A549 (cell line): ENCODE results near the gene MIB2. TPM values are rescaled to one million over a fixed set of nuclear protein-coding genes. Genes with fewer than 3 reads are reported as not detected.
A peak's percentile ranks its signal among the peaks of the same experiment; 100 is the strongest.

Experiments used
- ATAC-seq, 2 experiments: fragments of 200-7000 bp in 1 of 2; fragments of >200 bp in 1 of 2; cut with Nextera tagmentation in 1 of 2; cut with Tn5 transposase in 1 of 2; 3 replicates each; pipeline versions ENCODE4 v1.8.0 to v1.9.1; 2018 to 2020; ENCODE audit warnings: mild to moderate bottlenecking in 1 of 2, moderate library complexity in 1 of 2
- CTCF ChIA-PET: fragments of 300-600 bp; sonication (Branson Sonifier 250); formaldehyde crosslinking; extraction: SDS; loops from one replicate; lab custom pipeline; 2021; ENCODE audit warnings: antibody characterized with exemption, inconsistent platforms; lab: Yijun Ruan, JAX
- POLR2A ChIA-PET: fragments of 350-600 bp; formaldehyde crosslinking; extraction: SDS; loops from one replicate; lab custom pipeline; 2021; ENCODE audit warnings: antibody characterized with exemption, inconsistent platforms; lab: Yijun Ruan, JAX
- DNase-seq, 2 experiments: peaks; one replicate each; pipeline versions ENCODE4 v3.0.0 to v3.0.0-alpha.2; 2011 to 2016; ENCODE audit warnings: low read depth in 1 of 2, low spot score in 1 of 2
- FAIRE-seq: peaks from 2 replicates; lab custom pipeline; 2011; peaks lifted over from hg19 to GRCh38; lab: Jason Lieb, UNC
- H3K27ac ChIP-seq, 2 experiments: fragments of >200 bp; sonication (Bioruptor Twin); formaldehyde crosslinking; 3 replicates each; pipeline ENCODE4 v1.5.1; 2016 to 2017
- H3K4me1 ChIP-seq: fragments of >200 bp; sonication (Bioruptor Twin); formaldehyde crosslinking; 3 replicates; pipeline ENCODE4 v1.6.1; 2016
- H3K4me2 ChIP-seq: fragments of >200 bp; sonication (Bioruptor Twin); formaldehyde crosslinking; 3 replicates; pipeline ENCODE4 v1.6.1; 2016
- H3K4me3 ChIP-seq: fragments of >200 bp; sonication (Bioruptor Twin); formaldehyde crosslinking; 3 replicates; pipeline ENCODE4 v1.5.1; 2016
- H3K9me3 ChIP-seq: fragments of >200 bp; sonication (Bioruptor Twin); formaldehyde crosslinking; 3 replicates; pipeline ENCODE4 v1.6.1; 2016
- ATOH8 ChIP-seq: fragments of 250-450 bp; sonication (Bioruptor Pico); IDR thresholded peaks from 2 replicates; pipeline ENCODE4 v1.5.0; 2020; ENCODE audit warnings: low read depth, mild to moderate bottlenecking, moderate library complexity
- CBX2 ChIP-seq: fragments of 200-600 bp; sonication (generic); IDR thresholded peaks from 2 replicates; pipeline ENCODE4 v1.6.1; 2016; ENCODE audit warnings: low read depth, mild to moderate bottlenecking, borderline replicate concordance
- CBX8 ChIP-seq: fragments of 200-600 bp; sonication (generic); IDR thresholded peaks from 2 replicates; pipeline ENCODE4 v1.6.1; 2016
- CEBPB ChIP-seq, 2 experiments: fragments of >200 bp in 1 of 2; sonication (Bioruptor Twin) in 1 of 2; formaldehyde crosslinking in 1 of 2; IDR thresholded peaks; 2 replicates each; pipeline ENCODE4 v1.6.1; 2012 to 2016
- CTCF ChIP-seq: fragments of >200 bp; sonication (Bioruptor Twin); formaldehyde crosslinking; IDR thresholded peaks from 3 replicates; pipeline ENCODE4 v1.5.1; 2016
- EHMT2 ChIP-seq: fragments of 200-600 bp; sonication (generic); IDR thresholded peaks from 2 replicates; pipeline ENCODE4 v1.6.1; 2016; ENCODE audit warnings: antibody characterized with exemption, low read depth, mild to moderate bottlenecking, moderate library complexity
- ELK1 ChIP-seq: fragments of 150-350 bp; IDR thresholded peaks from 2 replicates; pipeline ENCODE4 v1.6.1; 2014; ENCODE audit warnings: low read depth, mild to moderate bottlenecking, low read length
- EP300 ChIP-seq, 2 experiments: fragments of >200 bp; sonication (Bioruptor Twin); formaldehyde crosslinking; IDR thresholded peaks; 2 replicates in 1 of 2; 3 replicates in 1 of 2; pipeline ENCODE4 v1.6.1; 2016 to 2017
- ESRRA ChIP-seq: fragments of 150-350 bp; IDR thresholded peaks from 2 replicates; pipeline ENCODE4 v1.6.1; 2014; ENCODE audit warnings: mild to moderate bottlenecking, low read length, borderline replicate concordance
- GATA3 ChIP-seq: IDR thresholded peaks from 2 replicates; pipeline ENCODE4 v1.6.1; 2012; ENCODE audit warnings: borderline replicate concordance
- HEYL ChIP-seq: fragments of 250-450 bp; sonication (Bioruptor Pico); IDR thresholded peaks from 2 replicates; pipeline ENCODE4 v1.8.0; 2021; ENCODE audit warnings: mild to moderate bottlenecking, moderate library complexity
- KDM5A ChIP-seq: fragments of 200-600 bp; sonication (generic); IDR thresholded peaks from 2 replicates; pipeline ENCODE4 v1.6.1; 2016; ENCODE audit warnings: antibody characterized with exemption, mild to moderate bottlenecking
- NFE2L2 ChIP-seq: fragments of 150-350 bp; conservative IDR thresholded peaks from 2 replicates; pipeline ENCODE4 v1.6.1; 2014; ENCODE audit warnings: low read length
- POLR2A ChIP-seq: IDR thresholded peaks from 2 replicates; pipeline ENCODE4 v1.6.1; 2012; ENCODE audit warnings: mild to moderate bottlenecking, low read length
- RAD21 ChIP-seq, 2 experiments: fragments of >200 bp in 1 of 2; sonication (Bioruptor Twin) in 1 of 2; formaldehyde crosslinking in 1 of 2; IDR thresholded peaks in 1 of 2; conservative IDR thresholded peaks in 1 of 2; 2 replicates in 1 of 2; 3 replicates in 1 of 2; pipeline ENCODE4 v1.6.1; 2012 to 2018; ENCODE audit warnings: inconsistent platforms in 1 of 2
- REST ChIP-seq: fragments of 200-600 bp; sonication (generic); IDR thresholded peaks from 2 replicates; pipeline ENCODE4 v1.6.1; 2016; ENCODE audit warnings: antibody characterized with exemption, mild to moderate bottlenecking, moderate library complexity
- TFCP2L1 ChIP-seq: fragments of 250-450 bp; sonication (Bioruptor Pico); IDR thresholded peaks from 2 replicates; pipeline ENCODE4 v1.5.0; 2021; ENCODE audit warnings: mild to moderate bottlenecking
- USF2 ChIP-seq: fragments of 450-650 bp; IDR thresholded peaks from 2 replicates; pipeline ENCODE4 v1.6.1; 2014; ENCODE audit warnings: antibody characterized with exemption
- ZFP36 ChIP-seq: fragments of 450-650 bp; IDR thresholded peaks from 2 replicates; pipeline ENCODE4 v1.6.1; 2014; ENCODE audit warnings: borderline replicate concordance; ENCODE audit not compliant: partially characterized antibody
- WGBS: methylation state at CpG from one replicate; pipeline ENCODE4 v1.1.6; 2017; ENCODE audit errors: missing lambda C conversion rate; 5-methylcytosine and 5-hydroxymethylcytosine counted together
- polyA plus RNA-seq, 4 experiments: library from polyadenylated mRNA; depleted of rRNA in 3 of 4; stranded (reverse); fragments of >200 nt; fragmentation: RNase III in 1 of 4; extraction: RNeasy Plus Mini Kit Qiagen cat#74134 plus additional on column Dnase treatment in 1 of 4; gene quantifications; 2 replicates in 3 of 4; 3 replicates in 1 of 4; pipeline ENCODE4 v1.2.3, GENCODE V29; 2011 to 2017

MIB2 gene
- polyA plus RNA-seq, 2 of the 4 experiments (the other 2 are of a cell fraction) = 5.1 to 20.0 TPM

GRCh38 chr1:1600861-1601563, 14.3 kb upstream of the MIB2 start:
- no peak overlapping the region; the same call in 2 of the 3 replicates for H3K4me2 ChIP-seq

GRCh38 chr1:1601564-1602303, 13.6 kb upstream of the MIB2 start:
- DNase-seq = no peak
- TF ChIP-seq CEBPB (IDR thresholded peaks at IDR 0.05) = no peak
- no peak for TF ChIP-seq HEYL
- TF ChIP-seq EHMT2 = no peak
- TF ChIP-seq KDM5A = no peak
- no peak for TF ChIP-seq CBX8
- TF ChIP-seq, all 56 proteins: peak for 0
- Histone ChIP-seq H3K4me2 (no peak overlapping the region), H3K4me1 (peaks cover 11% of the 10 kb centered on the region), H3K27ac (no peak overlapping the region), H3K4me3 (no peak overlapping the region), H3K9me3 (no peaks in the 10 kb centered on the region)
- 85% methylated on average over 6 of the region's 15 CpGs for WGBS
- ATAC-seq (no peak), FAIRE-seq (no peak)
- CTCF ChIA-PET = no interaction called here
- POLR2A ChIA-PET = interaction anchor here (0.8 kb wide), 1 partner anchor 14 kb away, joined by 3 read pairs; the partner anchor contains the start of gene MIB2

More at GRCh38 chr1:1600861-1601563, 14.3 kb upstream of the MIB2 start:
- DNase-seq (no peak), ATAC-seq (no peak), FAIRE-seq (no peak)
- TF ChIP-seq USF2 (no peak), CBX8 (no peak), KDM5A (no peak), NFE2L2 (no peak), POLR2A (no peak), REST (0 out of 2 replicates have a peak, but pooled peaks have one; percentile 0), ATOH8 (CRISPR knock-in tag) (no peak)
- Histone ChIP-seq H3K9me3 (no peaks in the 10 kb centered on the region), H3K27ac (no peak overlapping the region), H3K4me1 (peaks cover 11% of the 10 kb centered on the region), H3K4me3 (no peak overlapping the region)
- POLR2A ChIA-PET = no interaction called here
- 83% methylated on average over 11 of the region's 22 CpGs for WGBS
- CTCF ChIA-PET = interaction anchor here (0.6 kb wide), 1 partner anchor 8 kb away, joined by 3 read pairs; no protein-coding TSS in a partner anchor

GRCh38 chr1:1602304-1602967, 12.9 kb upstream of the MIB2 start:
- Histone ChIP-seq H3K4me1 (peaks cover 7% of the 10 kb centered on the region), H3K4me3 (no peak overlapping the region), H3K4me2 (no peak overlapping the region), H3K27ac (no peak overlapping the region), H3K9me3 (no peaks in the 10 kb centered on the region)
- FAIRE-seq (no peak), ATAC-seq (no peak), DNase-seq (no peak)
- CTCF ChIA-PET = interaction anchor here (0.9 kb wide), 1 partner anchor 10 kb away, joined by 3 read pairs; no protein-coding TSS in a partner anchor
- 54% methylated on average over 17 of the region's 18 CpGs for WGBS
- POLR2A ChIA-PET = interaction anchor here (0.6 to 0.8 kb wide), 2 partner anchors 13 to 30 kb away, joined by 3 to 4 read pairs; partner anchors contain the start of gene MIB2
- no peak for TF ChIP-seq EP300 (IDR thresholded peaks at IDR 0.05)
- TF ChIP-seq KDM5A = no peak
- no peak for TF ChIP-seq RAD21 (conservative IDR thresholded peaks at IDR 0.05 in 1 of 2, IDR thresholded peaks at IDR 0.05 in 1 of 2)
- TF ChIP-seq GATA3 = no peak
- TF ChIP-seq ESRRA = no peak
- no peak for TF ChIP-seq CBX2
- TF ChIP-seq CTCF = no peak
- no peak for TF ChIP-seq TFCP2L1 (CRISPR knock-in tag)
- TF ChIP-seq ZFP36 = no peak
- no peak for TF ChIP-seq USF2
- TF ChIP-seq ELK1 = no peak
